Inflammatory macrophage treated with lipopolysaccharide for 1 hour (primary cell): ENCODE data around the gene PSTPIP2.
A peak's percentile ranks its signal among the peaks of the same experiment; 100 is the strongest.
"Not testable (repeated sequence)": the region's sequence is repeated elsewhere in the genome, so short reads cannot be mapped to it uniquely, and the experiment has no call there.

ENCODE experiments used
- DNase-seq, 2 donors: peaks; one replicate each; pipeline ENCODE4 v3.0.0-alpha.2; 2020 to 2022

Gene PSTPIP2

GRCh38 chr18:46068763-46069162 lies 3.3 kb downstream of the PSTPIP2 start:
- peak in 1 of 2 donors; percentile 49 for DNase-seq

GRCh38 chr18:46067438-46068007 lies 4.5 kb downstream of the PSTPIP2 start:
- no peak for DNase-seq

GRCh38 chr18:46062781-46063180 lies 9.3 kb downstream of the PSTPIP2 start:
- no peak for DNase-seq

GRCh38 chr18:46061796-46062195 lies 10.3 kb downstream of the PSTPIP2 start:
- no peak for DNase-seq

- DNase-seq: no peak
Measured at GRCh38 chr18:46061387-46061786, 10.7 kb downstream of the PSTPIP2 start.

- peak; percentile 65 to 70 for DNase-seq
Measured at GRCh38 chr18:46060359-46060841, 11.7 kb downstream of the PSTPIP2 start.

GRCh38 chr18:46055838-46056230 lies 16.2 kb downstream of the PSTPIP2 start:
- no peak for DNase-seq

GRCh38 chr18:46054956-46055837 lies 16.9 kb downstream of the PSTPIP2 start:
- DNase-seq: no peak

GRCh38 chr18:46053368-46054095 lies 18.5 kb downstream of the PSTPIP2 start:
- DNase-seq: no peak

GRCh38 chr18:46051731-46052461 lies 20.2 kb downstream of the PSTPIP2 start:
- DNase-seq: peak; percentile 99

GRCh38 chr18:46050268-46050667 lies 21.8 kb downstream of the PSTPIP2 start:
- no peak for DNase-seq

GRCh38 chr18:46048641-46049040 lies 23.4 kb downstream of the PSTPIP2 start:
- peak; percentile 91 to 93 for DNase-seq

- not testable (repeated sequence) for DNase-seq
Measured at GRCh38 chr18:46047369-46047768, 24.7 kb downstream of the PSTPIP2 start.

- DNase-seq: no peak
Measured at GRCh38 chr18:46046688-46047087, 25.4 kb downstream of the PSTPIP2 start.

GRCh38 chr18:46046126-46046525 lies 25.9 kb downstream of the PSTPIP2 start:
- no peak for DNase-seq

- peak; percentile 92 for DNase-seq
Measured at GRCh38 chr18:46042571-46043123, 29.4 kb downstream of the PSTPIP2 start.

- peak; percentile 70 to 81 for DNase-seq
Measured at GRCh38 chr18:46040747-46041104, 31.3 kb downstream of the PSTPIP2 start.

- peak in 1 of 2 donors; percentile 63 for DNase-seq
Measured at GRCh38 chr18:46040033-46040746, 31.9 kb downstream of the PSTPIP2 start.

- DNase-seq: no peak
Measured at GRCh38 chr18:46037512-46038305, 34.4 kb downstream of the PSTPIP2 start.

GRCh38 chr18:46035696-46036680 lies 36.1 kb downstream of the PSTPIP2 start:
- DNase-seq: no peak
